ENCODE measurements around the gene RAB22A.
"Not testable (repeated sequence)": the region's sequence is repeated elsewhere in the genome, so short reads cannot be mapped to it uniquely, and the experiment has no call there.

- TF ChIP-seq EZH2 (IDR thresholded peaks at IDR 0.05; ENCODE audit: borderline replicate concordance, low read length); CTCF (conservative IDR thresholded peaks at IDR 0.05 in 1 of 2, IDR thresholded peaks at IDR 0.05 in 1 of 2; ENCODE audit: extremely low read depth in 1 of 2, insufficient read depth in 1 of 2, low read depth in 1 of 2, low read length in 2 of 2): not testable (repeated sequence)
These were observed 63.8 kb downstream of the RAB22A start for GRCh38 chr20:58373296-58373695.

Data from mammary epithelial cell (primary cell).